IMR-90 (cell line): ENCODE data around the gene SERPINA4. TPM values are rescaled to one million over a fixed set of nuclear protein-coding genes. Genes with fewer than 3 reads are reported as not detected.
"Not testable (repeated sequence)": the region's sequence is repeated elsewhere in the genome, so short reads cannot be mapped to it uniquely, and the experiment has no call there.

Source experiments
- ATAC-seq: fragments of 200-7000 bp; cut with Tn5 transposase; 2 replicates; pipeline ENCODE4 v1.9.1; 2020; ENCODE audit warnings: low read depth, mild to moderate bottlenecking, moderate library complexity
- BruUV-seq: library from RNA; stranded (reverse); fragments of 400-500 nt; replicated peaks from 2 replicates; lab custom pipeline; 2021; lab: Mats Ljungman, UMichigan
- CTCF ChIA-PET: fragments of 300-600 bp; formaldehyde crosslinking; extraction: SDS; loops from one replicate; lab custom pipeline; 2021; ENCODE audit warnings: antibody characterized with exemption; lab: Yijun Ruan, JAX
- POLR2A ChIA-PET: fragments of 300-600 bp; sonication (Branson Sonifier 250); formaldehyde crosslinking; loops from one replicate; lab custom pipeline; 2022; ENCODE audit warnings: antibody characterized with exemption; ENCODE audit not compliant: unreplicated experiment; lab: Charles Lee
- DNase-seq: peaks from one replicate; pipeline ENCODE4 v3.0.0; 2013
- H2AFZ ChIP-seq: replicated peaks from 2 replicates; pipeline ENCODE3; 2013; ENCODE audit warnings: low read length, mild to moderate bottlenecking; ENCODE audit not compliant: poor library complexity
- H2AK5ac ChIP-seq: 2 replicates; pipeline ENCODE4 v1.6.1; 2013; ENCODE audit warnings: low read depth, low read length, inconsistent platforms
- H2AK9ac ChIP-seq: replicated peaks from 2 replicates; pipeline ENCODE3; 2013; ENCODE audit warnings: mild to moderate bottlenecking, low read depth, low read length, moderate library complexity; ENCODE audit not compliant: poor library complexity
- H2BK120ac ChIP-seq: 2 replicates; pipeline ENCODE4 v1.6.1; 2013; ENCODE audit warnings: low read depth, low read length, inconsistent platforms
- H2BK15ac ChIP-seq: 3 replicates; pipeline ENCODE4 v1.6.1; 2013; ENCODE audit warnings: low read depth, low read length, inconsistent platforms
- H2BK20ac ChIP-seq: 2 replicates; pipeline ENCODE4 v1.6.1; 2013; ENCODE audit warnings: low read depth, mild to moderate bottlenecking, inconsistent platforms, low read length, moderate library complexity
- H2BK5ac ChIP-seq: 2 replicates; pipeline ENCODE4 v1.6.1; 2013; ENCODE audit warnings: mild to moderate bottlenecking, low read depth, low read length, inconsistent platforms; ENCODE audit not compliant: poor library complexity, severe bottlenecking
- H3K14ac ChIP-seq: replicated peaks from 2 replicates; pipeline ENCODE4 v1.6.1; 2013; ENCODE audit warnings: low read depth, low read length, inconsistent platforms
- H3K18ac ChIP-seq: 2 replicates; pipeline ENCODE4 v1.6.1; 2013; ENCODE audit warnings: low read depth, low read length, control low read depth
- H3K23ac ChIP-seq: 2 replicates; pipeline ENCODE4 v1.6.1; 2013; ENCODE audit warnings: low read depth, low read length, inconsistent platforms
- H3K27ac ChIP-seq: 2 replicates; pipeline ENCODE4 v1.5.1; 2013; ENCODE audit warnings: mild to moderate bottlenecking, control low read depth, low read length; ENCODE audit not compliant: insufficient read depth
- H3K27me3 ChIP-seq: 2 replicates; pipeline ENCODE4 v1.6.1; 2013; ENCODE audit warnings: low read length; ENCODE audit not compliant: control insufficient read depth, insufficient read depth
- H3K36me3 ChIP-seq: 2 replicates; pipeline ENCODE4 v1.6.1; 2013; ENCODE audit warnings: low read length, mixed read lengths; ENCODE audit not compliant: control insufficient read depth, insufficient read depth
- H3K4ac ChIP-seq: 2 replicates; pipeline ENCODE4 v1.6.1; 2013; ENCODE audit warnings: low read depth, low read length, inconsistent platforms
- H3K4me1 ChIP-seq: 2 replicates; pipeline ENCODE4 v1.6.1; 2013; ENCODE audit warnings: low read length, mixed read lengths; ENCODE audit not compliant: control insufficient read depth, insufficient read depth
- H3K4me2 ChIP-seq: 2 replicates; pipeline ENCODE4 v1.6.1; 2013; ENCODE audit warnings: low read depth, mild to moderate bottlenecking, control low read depth, low read length, moderate library complexity
- H3K4me3 ChIP-seq: 2 replicates; pipeline ENCODE4 v1.5.1; 2013; ENCODE audit warnings: low read depth, mild to moderate bottlenecking, control low read depth, low read length, moderate library complexity; ENCODE audit not compliant: insufficient read depth
- H3K56ac ChIP-seq: 2 replicates; pipeline ENCODE4 v1.6.1; 2013; ENCODE audit warnings: low read length, inconsistent platforms; ENCODE audit not compliant: insufficient read depth; ENCODE audit errors: extremely low read depth
- H3K79me1 ChIP-seq, 2 experiments: 2 replicates each; pipeline ENCODE4 v1.6.1; 2013; ENCODE audit warnings: low read length in 2 of 2, inconsistent platforms in 1 of 2, low read depth in 1 of 2
- H3K9ac ChIP-seq: 2 replicates; pipeline ENCODE4 v1.6.1; 2013; ENCODE audit warnings: low read depth, low read length, control low read depth
- H3K9me1 ChIP-seq: 2 replicates; pipeline ENCODE4 v1.6.1; 2013; ENCODE audit warnings: low read length, inconsistent platforms; ENCODE audit not compliant: insufficient read depth
- H3K9me3 ChIP-seq: 2 replicates; pipeline ENCODE4 v1.6.1; 2013; ENCODE audit warnings: low read length; ENCODE audit not compliant: control insufficient read depth, insufficient read depth
- H4K20me1 ChIP-seq: 2 replicates; pipeline ENCODE4 v1.6.1; 2013; ENCODE audit warnings: low read length, inconsistent platforms; ENCODE audit not compliant: insufficient read depth
- H4K5ac ChIP-seq: 2 replicates; pipeline ENCODE4 v1.6.1; 2013; ENCODE audit warnings: mild to moderate bottlenecking, low read depth, low read length, control low read depth
- H4K8ac ChIP-seq, 2 experiments: 2 replicates each; pipeline ENCODE4 v1.6.1; 2013; ENCODE audit warnings: low read depth in 2 of 2, low read length in 2 of 2, control low read depth in 1 of 2, inconsistent platforms in 1 of 2
- H4K91ac ChIP-seq: 2 replicates; pipeline ENCODE4 v1.6.1; 2013; ENCODE audit warnings: low read depth, low read length, inconsistent platforms; ENCODE audit not compliant: insufficient read depth
- FOS ChIP-seq: fragments of 150-350 bp; IDR thresholded peaks from 2 replicates; pipeline ENCODE4 v1.6.1; 2016; ENCODE audit warnings: low read depth, low read length
- dilution Hi-C: fragments of 300-500 bp; cut with HindIII; formaldehyde crosslinking; loops from one replicate; pipeline ENCODE4 v1.14.3; 2018; ENCODE audit warnings: low sequenced_read_pairs; ENCODE audit not compliant: unreplicated experiment
- in situ Hi-C: fragments of 300-500 bp; cut with MboI; formaldehyde crosslinking; loops from 3 replicates; pipeline ENCODE4 v1.14.3; 2019; ENCODE audit warnings: low sequenced_read_pairs, inconsistent platforms, mixed read lengths
- intact Hi-C: fragments of 100-400 bp; cut with micrococcal nuclease; formaldehyde crosslinking; loops from 2 replicates; pipeline ENCODE4 v1.10.0; 2022
- polyA plus RNA-seq, 3 experiments: library from polyadenylated mRNA; depleted of rRNA; stranded (reverse); fragments of >200 nt; gene quantifications; 2 replicates each; pipeline ENCODE4 v1.2.3, GENCODE V29; 2012; ENCODE audit warnings: low replicate concordance in 1 of 3
- total RNA-seq: library from RNA; depleted of rRNA; stranded (reverse); fragments of >200 nt; gene quantifications from 2 replicates; pipeline ENCODE4 v1.2.3, GENCODE V29; 2012

The SERPINA4 gene
- total and polyA plus RNA-seq, 2 of the 4 experiments (the other 2 are of a cell fraction), result not detected

GRCh38 chr14:94575730-94576585 is 14.7 kb downstream of the SERPINA4 start (continued):
- no peak for TF ChIP-seq FOS

- H4K5ac ChIP-seq, H3K79me1 ChIP-seq, H2AK5ac ChIP-seq, H2AK9ac ChIP-seq, H3K9me3 ChIP-seq, H3K4me3 ChIP-seq, POLR2A ChIA-PET, H4K8ac ChIP-seq, H4K91ac ChIP-seq, dilution Hi-C loops, DNase-seq, H3K9ac ChIP-seq, H2BK20ac ChIP-seq, H3K18ac ChIP-seq, H2BK120ac ChIP-seq, H3K56ac ChIP-seq, H4K20me1 ChIP-seq, intact Hi-C loops, H2BK5ac ChIP-seq, BruUV-seq, H3K14ac ChIP-seq, H2BK15ac ChIP-seq, H3K27me3 ChIP-seq, H3K23ac ChIP-seq, H3K4me1 ChIP-seq, H3K4me2 ChIP-seq, ATAC-seq, in situ Hi-C loops, H3K27ac ChIP-seq, CTCF ChIA-PET, H3K36me3 ChIP-seq, H2AFZ ChIP-seq, H3K9me1 ChIP-seq, H3K4ac ChIP-seq: not testable (repeated sequence)
These were observed 16.2 kb downstream of the SERPINA4 start for GRCh38 chr14:94577472-94577871.
